GM23338 (cell line): ENCODE measurements around the gene CACNB1. TPM values are rescaled to one million over a fixed set of nuclear protein-coding genes. Genes with fewer than 3 reads are reported as not detected.

Source experiments
- ATAC-seq: fragments of 200-7000 bp; cut with Tn5 transposase; 3 replicates; pipeline ENCODE4 v1.9.1; 2020
- DNase-seq: peaks from one replicate; pipeline ENCODE4 v3.0.0-alpha.2; 2015; ENCODE audit warnings: low spot score
- H2AFZ ChIP-seq: fragments of 200-600 bp; sonication (generic); 2 replicates; pipeline ENCODE4 v1.8.0; 2016; ENCODE audit warnings: antibody characterized with exemption, mild to moderate bottlenecking, moderate library complexity
- H3F3A ChIP-seq: fragments of 200-600 bp; sonication (generic); replicated peaks from 2 replicates; pipeline ENCODE4 v1.8.0; 2017; ENCODE audit warnings: antibody characterized with exemption, mixed run types, low read depth
- H3K27ac ChIP-seq: fragments of 200-600 bp; sonication (generic); 2 replicates; pipeline ENCODE4 v1.6.1; 2016; ENCODE audit warnings: low read depth
- H3K27me3 ChIP-seq: fragments of 200-600 bp; sonication (generic); 2 replicates; pipeline ENCODE4 v1.8.0; 2016; ENCODE audit warnings: mild to moderate bottlenecking, mixed run types, moderate library complexity; ENCODE audit not compliant: insufficient read depth
- H3K36me3 ChIP-seq: fragments of 200-600 bp; sonication (generic); 2 replicates; pipeline ENCODE4 v1.8.0; 2016; ENCODE audit warnings: mild to moderate bottlenecking; ENCODE audit not compliant: insufficient read depth
- H3K4me1 ChIP-seq: fragments of 200-600 bp; sonication (generic); 2 replicates; pipeline ENCODE4 v1.8.0; 2016; ENCODE audit warnings: mild to moderate bottlenecking, moderate library complexity; ENCODE audit not compliant: insufficient read depth
- H3K4me2 ChIP-seq: fragments of 200-600 bp; sonication (generic); 2 replicates; pipeline ENCODE4 v1.7.1; 2017; ENCODE audit warnings: mixed run types
- H3K4me3 ChIP-seq: fragments of 200-600 bp; sonication (generic); 2 replicates; pipeline ENCODE4 v1.6.1; 2016; ENCODE audit warnings: mixed run types
- H3K79me2 ChIP-seq: fragments of 200-600 bp; sonication (generic); replicated peaks from 2 replicates; pipeline ENCODE4 v1.8.0; 2017; ENCODE audit warnings: mild to moderate bottlenecking; ENCODE audit not compliant: insufficient read depth
- H3K9me2 ChIP-seq: fragments of 200-600 bp; sonication (generic); 2 replicates; pipeline ENCODE4 v1.8.0; 2017; ENCODE audit not compliant: insufficient read depth
- H4K20me1 ChIP-seq: fragments of 200-600 bp; sonication (generic); replicated peaks from 2 replicates; pipeline ENCODE4 v1.8.0; 2017; ENCODE audit warnings: mild to moderate bottlenecking; ENCODE audit not compliant: insufficient read depth
- H3K27ac Mint-ChIP-seq: 2 replicates; pipeline ENCODE4 v1.8.0; 2020; ENCODE audit warnings: inconsistent platforms, mild to moderate bottlenecking, moderate library complexity, mixed read lengths
- H3K27me3 Mint-ChIP-seq: 3 replicates; pipeline ENCODE4 v1.8.0; 2022; ENCODE audit warnings: low read depth, mild to moderate bottlenecking, moderate library complexity, mixed read lengths, inconsistent platforms; ENCODE audit not compliant: insufficient read depth, poor library complexity
- H3K36me3 Mint-ChIP-seq: 3 replicates; pipeline ENCODE4 v1.8.0; 2021; ENCODE audit warnings: low read depth, mild to moderate bottlenecking, inconsistent platforms, moderate library complexity, mixed read lengths
- H3K4me1 Mint-ChIP-seq: 3 replicates; pipeline ENCODE4 v1.8.0; 2020; ENCODE audit warnings: mild to moderate bottlenecking, inconsistent platforms, mixed read lengths
- H3K4me3 Mint-ChIP-seq: 3 replicates; pipeline ENCODE4 v1.8.0; 2021; ENCODE audit warnings: moderate library complexity, mild to moderate bottlenecking, inconsistent platforms, mixed read lengths
- H3K9me3 Mint-ChIP-seq: 3 replicates; pipeline ENCODE4 v1.8.0; 2020; ENCODE audit warnings: moderate library complexity, mild to moderate bottlenecking, inconsistent platforms, mixed read lengths
- CREB1 ChIP-seq: fragments of 250-450 bp; sonication (Bioruptor Pico); IDR thresholded peaks from 2 replicates; pipeline ENCODE4 v1.5.0; 2020; ENCODE audit warnings: low read depth, mild to moderate bottlenecking, moderate library complexity
- EZH2phosphoT487 ChIP-seq: fragments of 200-600 bp; sonication (generic); IDR thresholded peaks from one replicate; pipeline ENCODE4 v1.8.1; 2018; ENCODE audit warnings: antibody characterized with exemption; ENCODE audit not compliant: unreplicated experiment
- JUNB ChIP-seq: IDR thresholded peaks from one replicate; pipeline ENCODE4 v1.6.1; 2016; ENCODE audit warnings: antibody characterized with exemption; ENCODE audit not compliant: unreplicated experiment
- NANOG ChIP-seq: IDR thresholded peaks from 2 replicates; pipeline ENCODE4 v1.6.1; 2016; ENCODE audit warnings: antibody characterized with exemption, borderline replicate concordance
- POLR2AphosphoS5 ChIP-seq: IDR thresholded peaks from 2 replicates; pipeline ENCODE4 v1.6.1; 2016; ENCODE audit warnings: antibody characterized with exemption, low read depth
- STAT1 ChIP-seq: IDR thresholded peaks from one replicate; pipeline ENCODE4 v1.6.1; 2016; ENCODE audit warnings: antibody characterized with exemption; ENCODE audit not compliant: unreplicated experiment
- ZNF114 ChIP-seq: fragments of 250-450 bp; sonication (Bioruptor Pico); IDR thresholded peaks from 2 replicates; pipeline ENCODE4 v1.5.0; 2020; ENCODE audit warnings: mild to moderate bottlenecking, moderate library complexity
- polyA plus RNA-seq: library from polyadenylated mRNA; unstranded; fragments of >200 nt; fragmentation: Nextera tagmentation; extraction: Ambion mirVana; gene quantifications from 2 replicates; pipeline ENCODE4 v1.2.1, GENCODE V29; 2016
- total RNA-seq: library from RNA; depleted of rRNA; stranded (reverse); fragments of >200 nt; shearing (Covaris generic); gene quantifications from 2 replicates; pipeline ENCODE4 v1.2.3, GENCODE V29; 2014
- TF ChIP-seq, protein P1 (sequence below), 2 experiments: fragments of 200-600 bp in 1 of 2; sonication (generic) in 1 of 2; conservative IDR thresholded peaks; 2 replicates each; pipeline versions ENCODE4 v1.5.1 to v1.6.1; 2016 to 2017; ENCODE audit warnings: antibody characterized with exemption in 2 of 2, low read depth in 2 of 2, mild to moderate bottlenecking in 2 of 2, moderate library complexity in 1 of 2
- TF ChIP-seq, protein P2 (sequence below): fragments of 250-450 bp; sonication (Bioruptor Pico); IDR thresholded peaks from 2 replicates; pipeline ENCODE4 v1.5.0; 2020; ENCODE audit warnings: mild to moderate bottlenecking, moderate library complexity
- TF ChIP-seq, protein P3 (sequence below): IDR thresholded peaks from one replicate; pipeline ENCODE4 v1.6.1; 2018; ENCODE audit warnings: antibody characterized with exemption; ENCODE audit not compliant: unreplicated experiment

CACNB1 gene
- total and polyA plus RNA-seq, 2 experiments from 2014 or later = 8.4 to 13.1 TPM

DNA sequence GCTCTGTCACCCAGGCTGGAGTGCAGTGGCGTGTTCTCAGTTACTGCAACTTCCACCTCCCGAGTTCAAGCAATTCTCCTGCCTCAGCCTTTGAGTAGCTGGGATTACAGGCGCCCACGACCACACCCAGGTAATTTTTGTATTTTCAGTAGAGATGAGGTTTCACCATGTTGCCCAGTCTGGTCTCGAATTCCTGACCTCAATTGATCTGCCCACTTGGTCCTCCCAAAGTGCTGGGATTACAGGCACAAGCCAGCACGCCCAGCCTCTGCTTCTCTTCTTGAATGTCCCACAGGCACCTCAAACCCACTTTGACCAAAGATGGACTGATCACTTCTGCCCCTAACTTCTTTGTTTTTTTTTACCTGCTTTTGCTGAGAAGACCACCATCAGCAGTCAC is 26.9 kb downstream of the CACNB1 start (continued):
- TF ChIP-seq NANOG (no peak), STAT1 (no peak), JUNB (no peak)
- TF ChIP-seq, protein P1, sequence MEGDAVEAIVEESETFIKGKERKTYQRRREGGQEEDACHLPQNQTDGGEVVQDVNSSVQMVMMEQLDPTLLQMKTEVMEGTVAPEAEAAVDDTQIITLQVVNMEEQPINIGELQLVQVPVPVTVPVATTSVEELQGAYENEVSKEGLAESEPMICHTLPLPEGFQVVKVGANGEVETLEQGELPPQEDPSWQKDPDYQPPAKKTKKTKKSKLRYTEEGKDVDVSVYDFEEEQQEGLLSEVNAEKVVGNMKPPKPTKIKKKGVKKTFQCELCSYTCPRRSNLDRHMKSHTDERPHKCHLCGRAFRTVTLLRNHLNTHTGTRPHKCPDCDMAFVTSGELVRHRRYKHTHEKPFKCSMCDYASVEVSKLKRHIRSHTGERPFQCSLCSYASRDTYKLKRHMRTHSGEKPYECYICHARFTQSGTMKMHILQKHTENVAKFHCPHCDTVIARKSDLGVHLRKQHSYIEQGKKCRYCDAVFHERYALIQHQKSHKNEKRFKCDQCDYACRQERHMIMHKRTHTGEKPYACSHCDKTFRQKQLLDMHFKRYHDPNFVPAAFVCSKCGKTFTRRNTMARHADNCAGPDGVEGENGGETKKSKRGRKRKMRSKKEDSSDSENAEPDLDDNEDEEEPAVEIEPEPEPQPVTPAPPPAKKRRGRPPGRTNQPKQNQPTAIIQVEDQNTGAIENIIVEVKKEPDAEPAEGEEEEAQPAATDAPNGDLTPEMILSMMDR (conservative IDR thresholded peaks at IDR 0.05; ENCODE audit: low read depth in 2 of 2) = no peak

DNA sequence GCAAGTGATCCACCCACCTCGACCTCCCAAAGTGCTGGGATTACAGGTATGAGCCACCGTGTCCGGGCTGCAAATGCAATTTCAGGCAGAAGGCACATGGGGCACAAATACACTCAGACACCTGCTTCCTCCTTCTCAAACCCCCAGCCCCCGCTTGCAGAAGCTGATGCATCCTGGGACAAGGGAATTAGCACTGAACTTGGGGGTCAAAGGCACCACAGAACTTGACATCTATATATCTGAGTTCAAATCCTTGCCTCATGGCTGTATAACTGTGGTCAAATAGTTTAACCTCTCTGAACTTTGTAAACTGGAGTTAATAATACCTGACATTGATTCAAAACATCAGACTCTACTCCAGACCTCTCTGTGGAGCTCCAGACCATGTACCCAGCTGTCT is 27.4 kb downstream of the CACNB1 start:
- Mint-ChIP-seq H3K36me3 (peaks cover 9% of the 10 kb centered on the region; the same call in 1 of the 3 replicates), H3K9me3 (peaks cover 9% of the 10 kb centered on the region; the same call in 2 of the 3 replicates), H3K27ac (no peak overlapping the region), H3K4me3 (no peak overlapping the region), H3K4me1 (peaks cover 28% of the 10 kb centered on the region), H3K27me3 (peaks cover 24% of the 10 kb centered on the region)
- peaks cover 30% of the 10 kb centered on the region for H3K27me3 ChIP-seq
- no peak overlapping the region for H3K4me3 ChIP-seq
- H3K4me2 ChIP-seq = no peak overlapping the region
- no peak overlapping the region for H2AFZ ChIP-seq
- no peaks in the 10 kb centered on the region for H3K36me3 ChIP-seq
- H3K9me2 ChIP-seq = no peaks in the 10 kb centered on the region
- ATAC-seq (no peak), DNase-seq (no peak)
- H3K79me2 ChIP-seq = no peaks in the 10 kb centered on the region
- TF ChIP-seq, protein P2, sequence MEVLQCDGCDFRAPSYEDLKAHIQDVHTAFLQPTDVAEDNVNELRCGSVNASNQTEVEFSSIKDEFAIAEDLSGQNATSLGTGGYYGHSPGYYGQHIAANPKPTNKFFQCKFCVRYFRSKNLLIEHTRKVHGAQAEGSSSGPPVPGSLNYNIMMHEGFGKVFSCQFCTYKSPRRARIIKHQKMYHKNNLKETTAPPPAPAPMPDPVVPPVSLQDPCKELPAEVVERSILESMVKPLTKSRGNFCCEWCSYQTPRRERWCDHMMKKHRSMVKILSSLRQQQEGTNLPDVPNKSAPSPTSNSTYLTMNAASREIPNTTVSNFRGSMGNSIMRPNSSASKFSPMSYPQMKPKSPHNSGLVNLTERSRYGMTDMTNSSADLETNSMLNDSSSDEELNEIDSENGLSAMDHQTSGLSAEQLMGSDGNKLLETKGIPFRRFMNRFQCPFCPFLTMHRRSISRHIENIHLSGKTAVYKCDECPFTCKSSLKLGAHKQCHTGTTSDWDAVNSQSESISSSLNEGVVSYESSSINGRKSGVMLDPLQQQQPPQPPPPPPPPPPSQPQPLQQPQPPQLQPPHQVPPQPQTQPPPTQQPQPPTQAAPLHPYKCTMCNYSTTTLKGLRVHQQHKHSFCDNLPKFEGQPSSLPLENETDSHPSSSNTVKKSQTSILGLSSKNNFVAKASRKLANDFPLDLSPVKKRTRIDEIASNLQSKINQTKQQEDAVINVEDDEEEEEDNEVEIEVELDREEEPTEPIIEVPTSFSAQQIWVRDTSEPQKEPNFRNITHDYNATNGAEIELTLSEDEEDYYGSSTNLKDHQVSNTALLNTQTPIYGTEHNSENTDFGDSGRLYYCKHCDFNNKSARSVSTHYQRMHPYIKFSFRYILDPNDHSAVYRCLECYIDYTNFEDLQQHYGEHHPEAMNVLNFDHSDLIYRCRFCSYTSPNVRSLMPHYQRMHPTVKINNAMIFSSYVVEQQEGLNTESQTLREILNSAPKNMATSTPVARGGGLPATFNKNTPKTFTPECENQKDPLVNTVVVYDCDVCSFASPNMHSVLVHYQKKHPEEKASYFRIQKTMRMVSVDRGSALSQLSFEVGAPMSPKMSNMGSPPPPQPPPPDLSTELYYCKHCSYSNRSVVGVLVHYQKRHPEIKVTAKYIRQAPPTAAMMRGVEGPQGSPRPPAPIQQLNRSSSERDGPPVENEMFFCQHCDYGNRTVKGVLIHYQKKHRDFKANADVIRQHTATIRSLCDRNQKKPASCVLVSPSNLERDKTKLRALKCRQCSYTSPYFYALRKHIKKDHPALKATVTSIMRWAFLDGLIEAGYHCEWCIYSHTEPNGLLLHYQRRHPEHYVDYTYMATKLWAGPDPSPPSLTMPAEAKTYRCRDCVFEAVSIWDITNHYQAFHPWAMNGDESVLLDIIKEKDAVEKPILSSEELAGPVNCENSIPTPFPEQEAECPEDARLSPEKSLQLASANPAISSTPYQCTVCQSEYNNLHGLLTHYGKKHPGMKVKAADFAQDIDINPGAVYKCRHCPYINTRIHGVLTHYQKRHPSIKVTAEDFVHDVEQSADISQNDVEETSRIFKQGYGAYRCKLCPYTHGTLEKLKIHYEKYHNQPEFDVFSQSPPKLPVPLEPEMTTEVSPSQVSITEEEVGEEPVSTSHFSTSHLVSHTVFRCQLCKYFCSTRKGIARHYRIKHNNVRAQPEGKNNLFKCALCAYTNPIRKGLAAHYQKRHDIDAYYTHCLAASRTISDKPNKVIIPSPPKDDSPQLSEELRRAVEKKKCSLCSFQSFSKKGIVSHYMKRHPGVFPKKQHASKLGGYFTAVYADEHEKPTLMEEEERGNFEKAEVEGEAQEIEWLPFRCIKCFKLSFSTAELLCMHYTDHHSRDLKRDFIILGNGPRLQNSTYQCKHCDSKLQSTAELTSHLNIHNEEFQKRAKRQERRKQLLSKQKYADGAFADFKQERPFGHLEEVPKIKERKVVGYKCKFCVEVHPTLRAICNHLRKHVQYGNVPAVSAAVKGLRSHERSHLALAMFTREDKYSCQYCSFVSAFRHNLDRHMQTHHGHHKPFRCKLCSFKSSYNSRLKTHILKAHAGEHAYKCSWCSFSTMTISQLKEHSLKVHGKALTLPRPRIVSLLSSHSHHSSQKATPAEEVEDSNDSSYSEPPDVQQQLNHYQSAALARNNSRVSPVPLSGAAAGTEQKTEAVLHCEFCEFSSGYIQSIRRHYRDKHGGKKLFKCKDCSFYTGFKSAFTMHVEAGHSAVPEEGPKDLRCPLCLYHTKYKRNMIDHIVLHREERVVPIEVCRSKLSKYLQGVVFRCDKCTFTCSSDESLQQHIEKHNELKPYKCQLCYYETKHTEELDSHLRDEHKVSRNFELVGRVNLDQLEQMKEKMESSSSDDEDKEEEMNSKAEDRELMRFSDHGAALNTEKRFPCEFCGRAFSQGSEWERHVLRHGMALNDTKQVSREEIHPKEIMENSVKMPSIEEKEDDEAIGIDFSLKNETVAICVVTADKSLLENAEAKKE (CRISPR knock-in tag) = no peak
- TF ChIP-seq JUNB (no peak), STAT1 (no peak), POLR2AphosphoS5 (no peak), CREB1 (CRISPR knock-in tag) (no peak), EZH2phosphoT487 (no peak), NANOG (no peak), ZNF114 (CRISPR knock-in tag) (no peak)
- TF ChIP-seq, protein P3, sequence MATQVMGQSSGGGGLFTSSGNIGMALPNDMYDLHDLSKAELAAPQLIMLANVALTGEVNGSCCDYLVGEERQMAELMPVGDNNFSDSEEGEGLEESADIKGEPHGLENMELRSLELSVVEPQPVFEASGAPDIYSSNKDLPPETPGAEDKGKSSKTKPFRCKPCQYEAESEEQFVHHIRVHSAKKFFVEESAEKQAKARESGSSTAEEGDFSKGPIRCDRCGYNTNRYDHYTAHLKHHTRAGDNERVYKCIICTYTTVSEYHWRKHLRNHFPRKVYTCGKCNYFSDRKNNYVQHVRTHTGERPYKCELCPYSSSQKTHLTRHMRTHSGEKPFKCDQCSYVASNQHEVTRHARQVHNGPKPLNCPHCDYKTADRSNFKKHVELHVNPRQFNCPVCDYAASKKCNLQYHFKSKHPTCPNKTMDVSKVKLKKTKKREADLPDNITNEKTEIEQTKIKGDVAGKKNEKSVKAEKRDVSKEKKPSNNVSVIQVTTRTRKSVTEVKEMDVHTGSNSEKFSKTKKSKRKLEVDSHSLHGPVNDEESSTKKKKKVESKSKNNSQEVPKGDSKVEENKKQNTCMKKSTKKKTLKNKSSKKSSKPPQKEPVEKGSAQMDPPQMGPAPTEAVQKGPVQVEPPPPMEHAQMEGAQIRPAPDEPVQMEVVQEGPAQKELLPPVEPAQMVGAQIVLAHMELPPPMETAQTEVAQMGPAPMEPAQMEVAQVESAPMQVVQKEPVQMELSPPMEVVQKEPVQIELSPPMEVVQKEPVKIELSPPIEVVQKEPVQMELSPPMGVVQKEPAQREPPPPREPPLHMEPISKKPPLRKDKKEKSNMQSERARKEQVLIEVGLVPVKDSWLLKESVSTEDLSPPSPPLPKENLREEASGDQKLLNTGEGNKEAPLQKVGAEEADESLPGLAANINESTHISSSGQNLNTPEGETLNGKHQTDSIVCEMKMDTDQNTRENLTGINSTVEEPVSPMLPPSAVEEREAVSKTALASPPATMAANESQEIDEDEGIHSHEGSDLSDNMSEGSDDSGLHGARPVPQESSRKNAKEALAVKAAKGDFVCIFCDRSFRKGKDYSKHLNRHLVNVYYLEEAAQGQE = no peak
- TF ChIP-seq, protein P1 (conservative IDR thresholded peaks at IDR 0.05; ENCODE audit: low read depth in 2 of 2) = no peak
- H3K4me1 ChIP-seq = peaks cover 30% of the 10 kb centered on the region
- no peak overlapping the region for H3K27ac ChIP-seq
- peaks cover 8% of the 10 kb centered on the region for H3F3A ChIP-seq
- H4K20me1 ChIP-seq = no peaks in the 10 kb centered on the region
